H9 (cell line): ENCODE measurements around the gene MESP1. TPM values are rescaled to one million over a fixed set of nuclear protein-coding genes. Genes with fewer than 3 reads are reported as not detected.

Experiments used
- DNase-seq: peaks from one replicate; pipeline ENCODE4 v3.0.0-alpha.2; 2017
- H2AFZ ChIP-seq: one replicate; pipeline ENCODE4 v1.6.1; 2013; ENCODE audit warnings: mild to moderate bottlenecking, low read length, control low read depth, moderate library complexity
- H2AK5ac ChIP-seq: 2 replicates; pipeline ENCODE4 v1.6.1; 2013; ENCODE audit warnings: low read length, control low read depth, mixed read lengths; ENCODE audit not compliant: insufficient read length
- H2BK120ac ChIP-seq: one replicate; pipeline ENCODE4 v1.6.1; 2013; ENCODE audit warnings: low read depth, mild to moderate bottlenecking, low read length, control low read depth, inconsistent platforms; ENCODE audit not compliant: poor library complexity, severe bottlenecking
- H2BK12ac ChIP-seq: 2 replicates; pipeline ENCODE4 v1.6.1; 2013; ENCODE audit warnings: low read length, control low read depth, mixed read lengths, low read depth; ENCODE audit not compliant: insufficient read length
- H2BK15ac ChIP-seq: 2 replicates; pipeline ENCODE4 v1.6.1; 2013; ENCODE audit warnings: low read depth, low read length, control low read depth
- H2BK20ac ChIP-seq: one replicate; pipeline ENCODE4 v1.6.1; 2013; ENCODE audit warnings: low read depth, mild to moderate bottlenecking, low read length, control low read depth, inconsistent platforms; ENCODE audit not compliant: poor library complexity, severe bottlenecking
- H2BK5ac ChIP-seq: 2 replicates; pipeline ENCODE4 v1.6.1; 2013; ENCODE audit warnings: low read length, control low read depth, mixed read lengths; ENCODE audit not compliant: insufficient read length
- H3K14ac ChIP-seq: 2 replicates; pipeline ENCODE4 v1.6.1; 2013; ENCODE audit warnings: low read length, control low read depth; ENCODE audit not compliant: insufficient read depth
- H3K18ac ChIP-seq: 2 replicates; pipeline ENCODE4 v1.6.1; 2013; ENCODE audit warnings: low read depth, mild to moderate bottlenecking, mixed read lengths, low read length, control low read depth; ENCODE audit not compliant: insufficient read length
- H3K23ac ChIP-seq: 2 replicates; pipeline ENCODE4 v1.6.1; 2013; ENCODE audit warnings: low read length, control low read depth, mixed read lengths, low read depth; ENCODE audit not compliant: insufficient read length
- H3K23me2 ChIP-seq: 2 replicates; pipeline ENCODE4 v1.6.1; 2013; ENCODE audit warnings: low read depth, mild to moderate bottlenecking, mixed read lengths, low read length, control low read depth; ENCODE audit not compliant: insufficient read length, poor library complexity, severe bottlenecking
- H3K27ac ChIP-seq: 2 replicates; pipeline ENCODE4 v1.5.1; 2013; ENCODE audit warnings: low read length, control low read depth, mixed read lengths, low read depth; ENCODE audit not compliant: insufficient read length
- H3K27me3 ChIP-seq: 2 replicates; pipeline ENCODE4 v1.6.1; 2013; ENCODE audit warnings: low read length, control low read depth, inconsistent platforms; ENCODE audit not compliant: insufficient read depth
- H3K4ac ChIP-seq: 2 replicates; pipeline ENCODE4 v1.6.1; 2013; ENCODE audit warnings: low read depth, mild to moderate bottlenecking, control low read depth, inconsistent platforms, low read length, moderate library complexity
- H3K4me1 ChIP-seq: 2 replicates; pipeline ENCODE4 v1.6.1; 2013; ENCODE audit warnings: low read length, control low read depth, inconsistent platforms; ENCODE audit not compliant: insufficient read depth
- H3K4me2 ChIP-seq: 2 replicates; pipeline ENCODE4 v1.6.1; 2013; ENCODE audit warnings: low read length, control low read depth, mixed read lengths; ENCODE audit not compliant: insufficient read length, insufficient read depth
- H3K56ac ChIP-seq: 2 replicates; pipeline ENCODE4 v1.6.1; 2013; ENCODE audit warnings: low read depth, mild to moderate bottlenecking, mixed read lengths, low read length, control low read depth; ENCODE audit not compliant: insufficient read length
- H3K79me1 ChIP-seq: 2 replicates; pipeline ENCODE4 v1.6.1; 2013; ENCODE audit warnings: low read depth, mild to moderate bottlenecking, moderate library complexity, low read length, control low read depth, inconsistent platforms; ENCODE audit not compliant: insufficient read depth, poor library complexity, severe bottlenecking
- H3K79me2 ChIP-seq: 2 replicates; pipeline ENCODE4 v1.6.1; 2013; ENCODE audit warnings: low read length, control low read depth, inconsistent platforms; ENCODE audit not compliant: insufficient read depth
- H3K9ac ChIP-seq: 2 replicates; pipeline ENCODE4 v1.6.1; 2013; ENCODE audit warnings: low read length, control low read depth, mixed read lengths; ENCODE audit not compliant: insufficient read length; ENCODE audit errors: extremely low read depth
- H3K9me3 ChIP-seq: one replicate; pipeline ENCODE4 v1.6.1; 2013; ENCODE audit warnings: low read depth, low read length, inconsistent platforms; ENCODE audit not compliant: control insufficient read depth
- H3T11ph ChIP-seq: one replicate; pipeline ENCODE4 v1.6.1; 2013; ENCODE audit warnings: mild to moderate bottlenecking, low read length, control low read depth, inconsistent platforms
- H4K20me1 ChIP-seq: one replicate; pipeline ENCODE4 v1.6.1; 2013; ENCODE audit not compliant: control insufficient read depth, insufficient read length, insufficient read depth
- H4K5ac ChIP-seq: 2 replicates; pipeline ENCODE4 v1.6.1; 2013; ENCODE audit warnings: low read depth, mild to moderate bottlenecking, mixed read lengths, low read length, control low read depth; ENCODE audit not compliant: insufficient read length
- H4K8ac ChIP-seq: replicated peaks from 2 replicates; pipeline ENCODE4 v1.6.1; 2013; ENCODE audit warnings: low read length, control low read depth, mixed read lengths, low read depth; ENCODE audit not compliant: insufficient read length
- H4K91ac ChIP-seq: 2 replicates; pipeline ENCODE4 v1.6.1; 2013; ENCODE audit warnings: low read depth, mild to moderate bottlenecking, moderate library complexity, mixed read lengths, low read length, control low read depth; ENCODE audit not compliant: insufficient read length
- H3K27ac Mint-ChIP-seq, 3 experiments: 2 replicates in 2 of 3; 3 replicates in 1 of 3; pipeline ENCODE4 v1.8.0; 2020 to 2021; ENCODE audit warnings: mixed read lengths in 3 of 3, mild to moderate bottlenecking in 1 of 3, moderate library complexity in 1 of 3
- H3K27me3 Mint-ChIP-seq: 2 replicates; pipeline ENCODE4 v1.8.0; 2021; ENCODE audit warnings: low read depth, mild to moderate bottlenecking, moderate library complexity, mixed read lengths
- H3K36me3 Mint-ChIP-seq, 3 experiments: 2 replicates in 2 of 3; 3 replicates in 1 of 3; pipeline ENCODE4 v1.8.0; 2020 to 2021; ENCODE audit warnings: low read depth in 3 of 3, mixed read lengths in 3 of 3; ENCODE audit not compliant: insufficient read depth in 1 of 3
- H3K4me1 Mint-ChIP-seq, 2 experiments: 2 replicates each; pipeline ENCODE4 v1.8.0; 2020; ENCODE audit warnings: mixed read lengths in 2 of 2
- H3K4me3 Mint-ChIP-seq, 2 experiments: 2 replicates in 1 of 2; 3 replicates in 1 of 2; pipeline ENCODE4 v1.8.0; 2020 to 2021; ENCODE audit warnings: mild to moderate bottlenecking in 2 of 2, mixed read lengths in 2 of 2, moderate library complexity in 1 of 2
- H3K9me3 Mint-ChIP-seq, 2 experiments: 2 replicates in 1 of 2; 3 replicates in 1 of 2; pipeline ENCODE4 v1.8.0; 2020; ENCODE audit warnings: mild to moderate bottlenecking in 2 of 2, mixed read lengths in 2 of 2, moderate library complexity in 1 of 2
- CTCF ChIP-seq: fragments of 200-600 bp; sonication (generic); conservative IDR thresholded peaks from 3 replicates; pipeline ENCODE4 v1.8.0; 2021; ENCODE audit warnings: antibody characterized with exemption, mild to moderate bottlenecking
- WGBS: extraction: QIAGEN DNeasy Blood & Tissue Kit; methylation state at CpG from one replicate; pipeline ENCODE4 v1.1.7; 2013; ENCODE audit warnings: missing lambda C conversion rate, low lambda C conversion rate, mixed read lengths; ENCODE audit not compliant: insufficient read length; ENCODE audit errors: extremely low coverage; 5-methylcytosine and 5-hydroxymethylcytosine counted together
- total RNA-seq: library from RNA; stranded (reverse); gene quantifications from 2 replicates; pipeline ENCODE4 v1.2.1, GENCODE V29; 2021

Gene MESP1
- total RNA-seq, 1 experiment from 2014 or later, result not detected

GRCh38 chr15:89758981-89759380 lies 7.9 kb upstream of the MESP1 start:
- no peaks in the 10 kb centered on the region for H3K4me1 ChIP-seq
- WGBS, result no CpG with 5 or more reads among the region's 8 CpGs
- H4K91ac ChIP-seq, result no peak overlapping the region
- H3K79me2 ChIP-seq, result no peaks in the 10 kb centered on the region
- H4K5ac ChIP-seq, result no peak overlapping the region
- H3K14ac ChIP-seq, result no peak overlapping the region
- no peak overlapping the region for H3K9ac ChIP-seq
- H2BK20ac ChIP-seq, result no peak overlapping the region
- Mint-ChIP-seq H3K27me3 (peaks cover 32% of the 10 kb centered on the region), H3K4me1 (peaks cover 12 to 13% of the 10 kb centered on the region in 2 experiments), H3K4me3 (no peak overlapping the region), H3K36me3 (no peaks in the 10 kb centered on the region), H3K9me3 (no peaks in the 10 kb centered on the region; a peak in 1 of 5 replicates), H3K27ac (no peak overlapping the region)
- H4K8ac ChIP-seq, result no peak overlapping the region
- no peaks in the 10 kb centered on the region for H3K79me1 ChIP-seq
- no peak overlapping the region for H3K56ac ChIP-seq
- no peak overlapping the region for H3K23ac ChIP-seq
- no peaks in the 10 kb centered on the region for H3K9me3 ChIP-seq
- no peak for DNase-seq
- H3K4me2 ChIP-seq, result no peak overlapping the region
- H2AK5ac ChIP-seq, result no peak overlapping the region
- H3K23me2 ChIP-seq, result no peaks in the 10 kb centered on the region
- no peak overlapping the region for H3K27ac ChIP-seq
- no peak overlapping the region for H2BK15ac ChIP-seq
- no peak overlapping the region for H3K18ac ChIP-seq
- no peak overlapping the region for H3K4ac ChIP-seq
- no peak overlapping the region for H2BK5ac ChIP-seq
- no peaks in the 10 kb centered on the region for H3K27me3 ChIP-seq
- no peaks in the 10 kb centered on the region for H4K20me1 ChIP-seq
- H2BK12ac ChIP-seq, result no peak overlapping the region
- no peak overlapping the region for H2BK120ac ChIP-seq
- no peak overlapping the region for H2AFZ ChIP-seq
- no peak overlapping the region for H3T11ph ChIP-seq
- TF ChIP-seq CTCF, result no peak
